Measurements from ENCODE around the gene SYNE2.
"Not testable (repeated sequence)": the region's sequence is repeated elsewhere in the genome, so short reads cannot be mapped to it uniquely, and the experiment has no call there.

SYNE2 gene

GRCh38 chr14:64074961-64075612 lies 222.3 kb downstream of the SYNE2 start:
- no peak for DNase-seq (ENCODE audit: low spot score)

GRCh38 chr14:64075613-64076005 lies 222.8 kb downstream of the SYNE2 start:
- no peak for DNase-seq (ENCODE audit: low spot score)

GRCh38 chr14:64080452-64080851 lies 227.6 kb downstream of the SYNE2 start:
- DNase-seq (ENCODE audit: low spot score): no peak

- no peak for DNase-seq (ENCODE audit: low spot score)
Measured at GRCh38 chr14:64081174-64081746, 228.5 kb downstream of the SYNE2 start.

- no peak for DNase-seq (ENCODE audit: low spot score)
Measured at GRCh38 chr14:64082837-64083236, 230.0 kb downstream of the SYNE2 start.

- DNase-seq (ENCODE audit: low spot score): no peak
Measured at GRCh38 chr14:64088647-64088964, 235.8 kb downstream of the SYNE2 start.

GRCh38 chr14:64089920-64090319 lies 237.1 kb downstream of the SYNE2 start:
- DNase-seq (ENCODE audit: low spot score): no peak

GRCh38 chr14:64091217-64091616 lies 238.4 kb downstream of the SYNE2 start:
- no peak for DNase-seq (ENCODE audit: low spot score)

GRCh38 chr14:64092338-64092737 lies 239.5 kb downstream of the SYNE2 start:
- DNase-seq (ENCODE audit: low spot score): no peak

- DNase-seq (ENCODE audit: low spot score): no peak
Measured at GRCh38 chr14:64092940-64093339, 240.1 kb downstream of the SYNE2 start.

- DNase-seq (ENCODE audit: low spot score): no peak
Measured at GRCh38 chr14:64095620-64096019, 242.8 kb downstream of the SYNE2 start.

- DNase-seq (ENCODE audit: low spot score): no peak
Measured at GRCh38 chr14:64098120-64098519, 245.3 kb downstream of the SYNE2 start.

GRCh38 chr14:64107438-64107837 lies 254.6 kb downstream of the SYNE2 start:
- DNase-seq (ENCODE audit: low spot score): no peak

- no peak for DNase-seq (ENCODE audit: low spot score)
Measured at GRCh38 chr14:64109819-64110554, 257.2 kb downstream of the SYNE2 start.

GRCh38 chr14:64110802-64111201 lies 258.0 kb downstream of the SYNE2 start:
- no peak for DNase-seq (ENCODE audit: low spot score)

- no peak for DNase-seq (ENCODE audit: low spot score)
Measured at GRCh38 chr14:64112867-64113678, 260.3 kb downstream of the SYNE2 start.

GRCh38 chr14:64114166-64114565 lies 261.4 kb downstream of the SYNE2 start:
- no peak for DNase-seq (ENCODE audit: low spot score)

- no peak for DNase-seq (ENCODE audit: low spot score)
Measured at GRCh38 chr14:64114796-64115195, 262.0 kb downstream of the SYNE2 start.

- DNase-seq (ENCODE audit: low spot score): no peak
Measured at GRCh38 chr14:64115401-64115800, 262.6 kb downstream of the SYNE2 start.

- no peak for DNase-seq (ENCODE audit: low spot score)
Measured at GRCh38 chr14:64117671-64118402, 265.0 kb downstream of the SYNE2 start.

- not testable (repeated sequence) for DNase-seq (ENCODE audit: low spot score)
Measured at GRCh38 chr14:64118403-64118742, 265.6 kb downstream of the SYNE2 start.

GRCh38 chr14:64118892-64119291 lies 266.1 kb downstream of the SYNE2 start:
- DNase-seq (ENCODE audit: low spot score): no peak

Measured in cerebellar cortex (tissue), 1 donor.